H1 (cell line): ENCODE results near the gene LPIN2.

Source experiments
- ASH2L ChIP-seq: fragments of 200-600, 300-600 bp; sonication (generic); IDR thresholded peaks from one replicate; pipeline ENCODE4 v1.7.1; 2017; ENCODE audit warnings: low read length
- POLR2A ChIP-seq, 2 experiments: IDR thresholded peaks; 1 replicate in 1 of 2; 2 replicates in 1 of 2; pipeline ENCODE4 v1.6.1; 2011; ENCODE audit warnings: low read depth in 2 of 2, low read length in 2 of 2, mild to moderate bottlenecking in 2 of 2; ENCODE audit errors: control extremely low read depth in 1 of 2
- TCF12 ChIP-seq: IDR thresholded peaks from 2 replicates; pipeline ENCODE4 v1.6.1; 2011; ENCODE audit warnings: low read depth, mild to moderate bottlenecking, low read length
- TEAD4 ChIP-seq: IDR thresholded peaks from 2 replicates; pipeline ENCODE4 v1.6.1; 2012; ENCODE audit warnings: low read depth, low read length, inconsistent platforms, mixed read lengths
- TF ChIP-seq, protein P1 (sequence below), 3 experiments: IDR thresholded peaks; 1 replicate in 2 of 3; 2 replicates in 1 of 3; pipeline versions ENCODE4 v1.5.1 to v1.6.1; 2011; ENCODE audit warnings: low read length in 3 of 3, mild to moderate bottlenecking in 3 of 3, inconsistent platforms in 2 of 3, low read depth in 1 of 3, moderate library complexity in 1 of 3; ENCODE audit not compliant: insufficient read depth in 1 of 3; ENCODE audit errors: control extremely low read depth in 1 of 3

DNA sequence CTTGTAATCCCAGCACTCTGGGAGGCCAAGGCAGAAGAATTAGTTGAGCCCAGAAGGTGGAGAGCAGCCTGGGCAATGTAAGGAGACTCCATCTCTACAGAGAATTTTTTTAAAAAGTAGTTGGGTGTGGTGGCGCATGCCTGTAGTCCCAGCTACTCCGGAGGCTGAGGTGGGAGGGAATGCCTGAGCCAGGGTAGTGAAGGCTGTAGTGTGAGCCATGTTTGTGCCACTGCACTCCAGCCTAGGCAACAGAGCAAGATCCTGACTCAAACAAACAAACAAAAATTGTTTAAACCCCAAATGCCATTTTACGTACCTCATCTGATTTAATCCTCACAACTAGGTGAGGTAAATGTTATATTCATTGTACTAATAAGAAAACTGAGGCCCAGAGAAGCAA is 38.2 kb downstream of the LPIN2 start:
- TF ChIP-seq, protein P1, sequence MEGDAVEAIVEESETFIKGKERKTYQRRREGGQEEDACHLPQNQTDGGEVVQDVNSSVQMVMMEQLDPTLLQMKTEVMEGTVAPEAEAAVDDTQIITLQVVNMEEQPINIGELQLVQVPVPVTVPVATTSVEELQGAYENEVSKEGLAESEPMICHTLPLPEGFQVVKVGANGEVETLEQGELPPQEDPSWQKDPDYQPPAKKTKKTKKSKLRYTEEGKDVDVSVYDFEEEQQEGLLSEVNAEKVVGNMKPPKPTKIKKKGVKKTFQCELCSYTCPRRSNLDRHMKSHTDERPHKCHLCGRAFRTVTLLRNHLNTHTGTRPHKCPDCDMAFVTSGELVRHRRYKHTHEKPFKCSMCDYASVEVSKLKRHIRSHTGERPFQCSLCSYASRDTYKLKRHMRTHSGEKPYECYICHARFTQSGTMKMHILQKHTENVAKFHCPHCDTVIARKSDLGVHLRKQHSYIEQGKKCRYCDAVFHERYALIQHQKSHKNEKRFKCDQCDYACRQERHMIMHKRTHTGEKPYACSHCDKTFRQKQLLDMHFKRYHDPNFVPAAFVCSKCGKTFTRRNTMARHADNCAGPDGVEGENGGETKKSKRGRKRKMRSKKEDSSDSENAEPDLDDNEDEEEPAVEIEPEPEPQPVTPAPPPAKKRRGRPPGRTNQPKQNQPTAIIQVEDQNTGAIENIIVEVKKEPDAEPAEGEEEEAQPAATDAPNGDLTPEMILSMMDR (IDR thresholded peaks at IDR 0.05; ENCODE audit: control extremely low read depth in 1 of 3, insufficient read depth in 1 of 3, low read depth in 1 of 3, low read length in 3 of 3) = no peak
- TF ChIP-seq TEAD4 = no peak
- TF ChIP-seq ASH2L = no peak
- TF ChIP-seq POLR2A (IDR thresholded peaks at IDR 0.05; ENCODE audit: control extremely low read depth in 1 of 2, low read depth in 2 of 2, low read length in 2 of 2) = no peak
- no peak for TF ChIP-seq TCF12
